Gastrocnemius medialis (tissue), 4 donors: Measurements from ENCODE around the gene CT45A5. TPM values are rescaled to one million over a fixed set of nuclear protein-coding genes. Genes with fewer than 3 reads are reported as not detected.
"Not testable (repeated sequence)": the region's sequence is repeated elsewhere in the genome, so short reads cannot be mapped to it uniquely, and the experiment has no call there.

Experiments
- ATAC-seq, 2 donors: fragments of 150-250 bp; one replicate each; pipeline ENCODE4 v1.9.1; 2016
- DNase-seq, 2 donors: peaks; one replicate each; pipeline ENCODE4 v3.0.0-alpha.2; 2019
- H3K27ac ChIP-seq, 4 donors: fragments of 200-600 bp; sonication (generic); 1 replicate in 1 of 4; 2 replicates in 3 of 4; pipeline ENCODE4 v1.5.1; 2016 to 2018; ENCODE audit warnings: mild to moderate bottlenecking in 2 of 4, moderate library complexity in 1 of 4
- H3K27me3 ChIP-seq, 3 donors: fragments of 200-600 bp; sonication (generic) in 2 of 3; 1 replicate in 1 of 3; 2 replicates in 2 of 3; pipeline versions ENCODE4 v1.5.1 to v1.6.0; 2016 to 2019; ENCODE audit warnings: mild to moderate bottlenecking in 1 of 3, moderate library complexity in 1 of 3
- H3K36me3 ChIP-seq, 2 donors: fragments of 200-600 bp; sonication (generic) in 1 of 2; one replicate each; pipeline ENCODE4 v1.5.1; 2017 to 2018
- H3K4me1 ChIP-seq, 2 donors: fragments of 200-600 bp; sonication (generic) in 1 of 2; one replicate each; pipeline ENCODE4 v1.5.1; 2016 to 2017; ENCODE audit warnings: mild to moderate bottlenecking in 2 of 2
- H3K4me3 ChIP-seq, 4 donors: fragments of 200-600 bp; sonication (generic) in 3 of 4; 1 replicate in 1 of 4; 2 replicates in 3 of 4; pipeline ENCODE4 v1.5.1; 2016 to 2019; ENCODE audit warnings: mild to moderate bottlenecking in 2 of 4
- H3K9me3 ChIP-seq, 3 donors: fragments of 200-600 bp; sonication (generic) in 2 of 3; 1 replicate in 1 of 3; 2 replicates in 2 of 3; pipeline ENCODE4 v1.5.1; 2016 to 2019
- CTCF ChIP-seq, 5 experiments: fragments of 450-650 bp in 3 of 5; fragments of 200-600 bp in 2 of 5; sonication (generic) in 2 of 5; IDR thresholded peaks in 4 of 5; conservative IDR thresholded peaks in 1 of 5; 1 replicate in 4 of 5; 2 replicates in 1 of 5; pipeline ENCODE4 v1.5.1; 2016 to 2019; ENCODE audit warnings: antibody characterized with exemption in 5 of 5, mild to moderate bottlenecking in 3 of 5, moderate library complexity in 3 of 5
- POLR2A ChIP-seq, 2 donors: fragments of 450-650 bp; IDR thresholded peaks; one replicate each; pipeline ENCODE4 v1.6.1; 2017; ENCODE audit warnings: antibody characterized with exemption in 2 of 2, mild to moderate bottlenecking in 2 of 2, moderate library complexity in 2 of 2
- in situ Hi-C, 4 donors: fragments of 200-750 bp; cut with MboI; loops; one replicate each; pipeline versions ENCODE4 v1.15.0 to v1.8.0; 2017; ENCODE audit warnings: low sequenced_read_pairs in 4 of 4
- intact Hi-C: fragments of 100-400 bp; cut with DNase I; formaldehyde crosslinking; loops from one replicate; pipeline ENCODE4 v1.15.1; 2023; ENCODE audit warnings: low total_unique reads
- total RNA-seq, 4 donors: library from RNA; depleted of rRNA; stranded (reverse); fragments of >200 nt; gene quantifications; one replicate each; pipeline versions ENCODE4 v1.1.0 to v1.2.3, GENCODE V29; 2016

CT45A5 gene
- total RNA-seq, 4 donors from 2014 or later: not detected

GRCh38 chrX:135737366-135738071 is 47.8 kb downstream of the CT45A5 start:
- no peaks in the 10 kb centered on the region for H3K9me3 ChIP-seq
- intact Hi-C loops: no loop called here
- H3K27ac ChIP-seq: no peak overlapping the region
- H3K36me3 ChIP-seq: no peaks in the 10 kb centered on the region
- no peaks in the 10 kb centered on the region for H3K27me3 ChIP-seq
- no peak overlapping the region for H3K4me3 ChIP-seq
- ATAC-seq (no peak), DNase-seq (no peak)
- in situ Hi-C loops: no loop called here
- TF ChIP-seq CTCF (IDR thresholded peaks at IDR 0.05 in 4 of 5, conservative IDR thresholded peaks at IDR 0.05 in 1 of 5) (no peak), POLR2A (IDR thresholded peaks at IDR 0.05) (no peak)
- H3K4me1 ChIP-seq: no peaks in the 10 kb centered on the region

GRCh38 chrX:135734666-135735065 is 50.6 kb downstream of the CT45A5 start:
- H3K4me1 ChIP-seq, H3K27me3 ChIP-seq, H3K27ac ChIP-seq, in situ Hi-C loops, DNase-seq, intact Hi-C loops, H3K36me3 ChIP-seq, ATAC-seq, H3K9me3 ChIP-seq, H3K4me3 ChIP-seq: not testable (repeated sequence)

Other genes with a start within 250 kb of the CT45A5 start
- gene CT45A1, start 71.9 kb downstream of the CT45A5 start, total RNA-seq: not detected
- gene CT45A3, start 17.3 kb downstream of the CT45A5 start, total RNA-seq: not detected
- not detected for gene CT45A6, start 17.3 kb upstream of the CT45A5 start, total RNA-seq
- gene CT45A2, start 34.5 kb upstream of the CT45A5 start, total RNA-seq: not detected
- not detected for gene CT45A7, start 51.8 kb upstream of the CT45A5 start, total RNA-seq
- not detected for gene CT45A8, start 69.0 kb upstream of the CT45A5 start, total RNA-seq
- gene CT45A9, start 86.3 kb upstream of the CT45A5 start, total RNA-seq: not detected
- not detected for gene CT45A10, start 107.9 kb upstream of the CT45A5 start, total RNA-seq
- not detected for gene SAGE1, start 108.2 kb upstream of the CT45A5 start, total RNA-seq
- gene MMGT1, start 188.5 kb upstream of the CT45A5 start, total RNA-seq: 10 to 100 TPM; 20.6 to 29.2 (median 23.5) TPM
- gene SLC9A6, start 199.9 kb upstream of the CT45A5 start, total RNA-seq: 10 to 100 TPM; 13.3 to 18.7 (median 15.2) TPM